IMR-90 (cell line): Measurements from ENCODE around the gene GLMP. TPM values are rescaled to one million over a fixed set of nuclear protein-coding genes. Genes with fewer than 3 reads are reported as not detected.

Experiments used
- ATAC-seq: fragments of 200-7000 bp; cut with Tn5 transposase; 2 replicates; pipeline ENCODE4 v1.9.1; 2020; ENCODE audit warnings: low read depth, mild to moderate bottlenecking, moderate library complexity
- BruUV-seq: library from RNA; stranded (reverse); fragments of 400-500 nt; replicated peaks from 2 replicates; lab custom pipeline; 2021; lab: Mats Ljungman, UMichigan
- CTCF ChIA-PET: fragments of 300-600 bp; formaldehyde crosslinking; extraction: SDS; loops from one replicate; lab custom pipeline; 2021; ENCODE audit warnings: antibody characterized with exemption; lab: Yijun Ruan, JAX
- POLR2A ChIA-PET: fragments of 300-600 bp; sonication (Branson Sonifier 250); formaldehyde crosslinking; loops from one replicate; lab custom pipeline; 2022; ENCODE audit warnings: antibody characterized with exemption; ENCODE audit not compliant: unreplicated experiment; lab: Charles Lee
- DNase-seq: peaks from one replicate; pipeline ENCODE4 v3.0.0; 2013
- H2AFZ ChIP-seq: replicated peaks from 2 replicates; pipeline ENCODE3; 2013; ENCODE audit warnings: low read length, mild to moderate bottlenecking; ENCODE audit not compliant: poor library complexity
- H2AK5ac ChIP-seq: 2 replicates; pipeline ENCODE4 v1.6.1; 2013; ENCODE audit warnings: low read depth, low read length, inconsistent platforms
- H2AK9ac ChIP-seq: replicated peaks from 2 replicates; pipeline ENCODE3; 2013; ENCODE audit warnings: mild to moderate bottlenecking, low read depth, low read length, moderate library complexity; ENCODE audit not compliant: poor library complexity
- H2BK120ac ChIP-seq: 2 replicates; pipeline ENCODE4 v1.6.1; 2013; ENCODE audit warnings: low read depth, low read length, inconsistent platforms
- H2BK15ac ChIP-seq: 3 replicates; pipeline ENCODE4 v1.6.1; 2013; ENCODE audit warnings: low read depth, low read length, inconsistent platforms
- H2BK20ac ChIP-seq: 2 replicates; pipeline ENCODE4 v1.6.1; 2013; ENCODE audit warnings: low read depth, mild to moderate bottlenecking, inconsistent platforms, low read length, moderate library complexity
- H2BK5ac ChIP-seq: 2 replicates; pipeline ENCODE4 v1.6.1; 2013; ENCODE audit warnings: mild to moderate bottlenecking, low read depth, low read length, inconsistent platforms; ENCODE audit not compliant: poor library complexity, severe bottlenecking
- H3K14ac ChIP-seq: replicated peaks from 2 replicates; pipeline ENCODE4 v1.6.1; 2013; ENCODE audit warnings: low read depth, low read length, inconsistent platforms
- H3K18ac ChIP-seq: 2 replicates; pipeline ENCODE4 v1.6.1; 2013; ENCODE audit warnings: low read depth, low read length, control low read depth
- H3K23ac ChIP-seq: 2 replicates; pipeline ENCODE4 v1.6.1; 2013; ENCODE audit warnings: low read depth, low read length, inconsistent platforms
- H3K27ac ChIP-seq: 2 replicates; pipeline ENCODE4 v1.5.1; 2013; ENCODE audit warnings: mild to moderate bottlenecking, control low read depth, low read length; ENCODE audit not compliant: insufficient read depth
- H3K27me3 ChIP-seq: 2 replicates; pipeline ENCODE4 v1.6.1; 2013; ENCODE audit warnings: low read length; ENCODE audit not compliant: control insufficient read depth, insufficient read depth
- H3K36me3 ChIP-seq: 2 replicates; pipeline ENCODE4 v1.6.1; 2013; ENCODE audit warnings: low read length, mixed read lengths; ENCODE audit not compliant: control insufficient read depth, insufficient read depth
- H3K4ac ChIP-seq: 2 replicates; pipeline ENCODE4 v1.6.1; 2013; ENCODE audit warnings: low read depth, low read length, inconsistent platforms
- H3K4me1 ChIP-seq: 2 replicates; pipeline ENCODE4 v1.6.1; 2013; ENCODE audit warnings: low read length, mixed read lengths; ENCODE audit not compliant: control insufficient read depth, insufficient read depth
- H3K4me2 ChIP-seq: 2 replicates; pipeline ENCODE4 v1.6.1; 2013; ENCODE audit warnings: low read depth, mild to moderate bottlenecking, control low read depth, low read length, moderate library complexity
- H3K4me3 ChIP-seq: 2 replicates; pipeline ENCODE4 v1.5.1; 2013; ENCODE audit warnings: low read depth, mild to moderate bottlenecking, control low read depth, low read length, moderate library complexity; ENCODE audit not compliant: insufficient read depth
- H3K56ac ChIP-seq: 2 replicates; pipeline ENCODE4 v1.6.1; 2013; ENCODE audit warnings: low read length, inconsistent platforms; ENCODE audit not compliant: insufficient read depth; ENCODE audit errors: extremely low read depth
- H3K79me1 ChIP-seq, 2 experiments: 2 replicates each; pipeline ENCODE4 v1.6.1; 2013; ENCODE audit warnings: low read length in 2 of 2, inconsistent platforms in 1 of 2, low read depth in 1 of 2
- H3K9ac ChIP-seq: 2 replicates; pipeline ENCODE4 v1.6.1; 2013; ENCODE audit warnings: low read depth, low read length, control low read depth
- H3K9me1 ChIP-seq: 2 replicates; pipeline ENCODE4 v1.6.1; 2013; ENCODE audit warnings: low read length, inconsistent platforms; ENCODE audit not compliant: insufficient read depth
- H3K9me3 ChIP-seq: 2 replicates; pipeline ENCODE4 v1.6.1; 2013; ENCODE audit warnings: low read length; ENCODE audit not compliant: control insufficient read depth, insufficient read depth
- H4K20me1 ChIP-seq: 2 replicates; pipeline ENCODE4 v1.6.1; 2013; ENCODE audit warnings: low read length, inconsistent platforms; ENCODE audit not compliant: insufficient read depth
- H4K5ac ChIP-seq: 2 replicates; pipeline ENCODE4 v1.6.1; 2013; ENCODE audit warnings: mild to moderate bottlenecking, low read depth, low read length, control low read depth
- H4K8ac ChIP-seq, 2 experiments: 2 replicates each; pipeline ENCODE4 v1.6.1; 2013; ENCODE audit warnings: low read depth in 2 of 2, low read length in 2 of 2, control low read depth in 1 of 2, inconsistent platforms in 1 of 2
- H4K91ac ChIP-seq: 2 replicates; pipeline ENCODE4 v1.6.1; 2013; ENCODE audit warnings: low read depth, low read length, inconsistent platforms; ENCODE audit not compliant: insufficient read depth
- BHLHE40 ChIP-seq: fragments of 150-350 bp; IDR thresholded peaks from 2 replicates; pipeline ENCODE4 v1.6.1; 2016; ENCODE audit warnings: mild to moderate bottlenecking, low read depth, low read length
- CEBPB ChIP-seq: IDR thresholded peaks from 2 replicates; pipeline ENCODE4 v1.6.1; 2012; ENCODE audit warnings: low read depth, low read length, improper control_type of control experiment
- CTCF ChIP-seq: conservative IDR thresholded peaks from 2 replicates; pipeline ENCODE4 v1.5.1; 2012; ENCODE audit warnings: mild to moderate bottlenecking, low read depth, low read length, improper control_type of control experiment
- FOS ChIP-seq: fragments of 150-350 bp; IDR thresholded peaks from 2 replicates; pipeline ENCODE4 v1.6.1; 2016; ENCODE audit warnings: low read depth, low read length
- MAZ ChIP-seq: IDR thresholded peaks from 2 replicates; pipeline ENCODE4 v1.6.1; 2012; ENCODE audit warnings: low read depth, mild to moderate bottlenecking, low read length, improper control_type of control experiment, moderate library complexity, borderline replicate concordance
- MXI1 ChIP-seq: IDR thresholded peaks from 2 replicates; pipeline ENCODE4 v1.6.1; 2012; ENCODE audit warnings: low read depth, mild to moderate bottlenecking, low read length, moderate library complexity, borderline replicate concordance
- POLR2A ChIP-seq: IDR thresholded peaks from 2 replicates; pipeline ENCODE4 v1.6.1; 2012; ENCODE audit warnings: mild to moderate bottlenecking, low read depth, low read length
- RAD21 ChIP-seq: IDR thresholded peaks from 2 replicates; pipeline ENCODE4 v1.6.1; 2012; ENCODE audit warnings: low read length, improper control_type of control experiment
- RFX5 ChIP-seq: IDR thresholded peaks from 2 replicates; pipeline ENCODE4 v1.8.0; 2012; ENCODE audit warnings: low read depth, mild to moderate bottlenecking, low read length, moderate library complexity
- USF2 ChIP-seq: fragments of 150-350 bp; IDR thresholded peaks from 2 replicates; pipeline ENCODE4 v1.6.1; 2017; ENCODE audit warnings: mild to moderate bottlenecking, antibody characterized with exemption, low read length, low read depth
- WGBS, 2 experiments: methylation state at CpG; one replicate each; pipeline versions ENCODE4 v1.1.5 to v1.1.7; 2013; ENCODE audit warnings: missing lambda C conversion rate in 2 of 2; ENCODE audit not compliant: insufficient read length in 1 of 2; ENCODE audit errors: extremely low coverage in 2 of 2; 5-methylcytosine and 5-hydroxymethylcytosine counted together
- dilution Hi-C: fragments of 300-500 bp; cut with HindIII; formaldehyde crosslinking; loops from one replicate; pipeline ENCODE4 v1.14.3; 2018; ENCODE audit warnings: low sequenced_read_pairs; ENCODE audit not compliant: unreplicated experiment
- in situ Hi-C: fragments of 300-500 bp; cut with MboI; formaldehyde crosslinking; loops from 3 replicates; pipeline ENCODE4 v1.14.3; 2019; ENCODE audit warnings: low sequenced_read_pairs, inconsistent platforms, mixed read lengths
- intact Hi-C: fragments of 100-400 bp; cut with micrococcal nuclease; formaldehyde crosslinking; loops from 2 replicates; pipeline ENCODE4 v1.10.0; 2022
- polyA plus RNA-seq, 3 experiments: library from polyadenylated mRNA; depleted of rRNA; stranded (reverse); fragments of >200 nt; gene quantifications; 2 replicates each; pipeline ENCODE4 v1.2.3, GENCODE V29; 2012; ENCODE audit warnings: low replicate concordance in 1 of 3
- total RNA-seq: library from RNA; depleted of rRNA; stranded (reverse); fragments of >200 nt; gene quantifications from 2 replicates; pipeline ENCODE4 v1.2.3, GENCODE V29; 2012

Gene GLMP
- total and polyA plus RNA-seq, 2 of the 4 experiments (the other 2 are of a cell fraction): 32.6 to 43.1 TPM

GRCh38 chr1:156295391-156295947 is at the start of gene GLMP (continued):
- TF ChIP-seq MXI1 (no peak), RAD21 (no peak)

- no peak overlapping the region for H3K9ac ChIP-seq
- H4K20me1 ChIP-seq: no peaks in the 10 kb centered on the region
- no peak overlapping the region for H3K4me2 ChIP-seq
- no peak overlapping the region for H3K18ac ChIP-seq
- H3K36me3 ChIP-seq: no peaks in the 10 kb centered on the region
- no peak for DNase-seq
- H3K14ac ChIP-seq: no peak overlapping the region
- H3K27me3 ChIP-seq: peaks cover 32% of the 10 kb centered on the region
- H3K9me3 ChIP-seq: no peaks in the 10 kb centered on the region
- no peak overlapping the region for H3K4me3 ChIP-seq
- H4K8ac ChIP-seq: no peak overlapping the region
- no peak for TF ChIP-seq MAZ
- no peak for TF ChIP-seq CEBPB
- no peak for TF ChIP-seq MXI1
- no peak for TF ChIP-seq FOS
- no peak for TF ChIP-seq RFX5
- no peak for TF ChIP-seq CTCF
- TF ChIP-seq USF2: no peak
- TF ChIP-seq RAD21: no peak
- no peak for TF ChIP-seq POLR2A
- TF ChIP-seq BHLHE40: no peak
- no peak overlapping the region for H2BK5ac ChIP-seq
- POLR2A ChIA-PET: no interaction called here
- H3K23ac ChIP-seq: no peak overlapping the region
- WGBS, 2 experiments: no CpG with 5 or more reads among the region's 3 CpGs
- H2AFZ ChIP-seq: no peak overlapping the region
- H2AK9ac ChIP-seq: no peak overlapping the region
- CTCF ChIA-PET: interaction anchor here (0.6 kb wide), 1 partner anchor 41 kb away, joined by 3 read pairs; no protein-coding TSS in a partner anchor
- BruUV-seq: no TSS peak
- dilution Hi-C loops (no loop called here), intact Hi-C loops (no loop called here), in situ Hi-C loops (no loop called here)
- no peak overlapping the region for H4K5ac ChIP-seq
- no peak for ATAC-seq
- 0 out of 2 replicates have a peak, but pooled peaks cover 2% of the 10 kb centered on the region for H3K4me1 ChIP-seq
- no peak overlapping the region for H3K56ac ChIP-seq
- no peak overlapping the region for H4K91ac ChIP-seq
- H2AK5ac ChIP-seq: no peak overlapping the region
- no peak overlapping the region for H2BK20ac ChIP-seq
- H3K4ac ChIP-seq: no peak overlapping the region
- H3K79me1 ChIP-seq: no peaks in the 10 kb centered on the region
- H2BK15ac ChIP-seq: no peak overlapping the region
- H3K9me1 ChIP-seq: 0 out of 2 replicates have a peak, but pooled peaks cover 4% of the 10 kb centered on the region
- no peak overlapping the region for H2BK120ac ChIP-seq
- no peak overlapping the region for H3K27ac ChIP-seq
Measured at GRCh38 chr1:156344409-156344808, 48.9 kb upstream of the GLMP start.
